OCI-LY3 (cell line): ENCODE data around the gene ZBTB8A.

Experiments
- H2AFZ ChIP-seq: fragments of 200-600, 300-600 bp; shearing (Covaris generic); 2 replicates; pipeline ENCODE4 v1.6.0; 2014; ENCODE audit warnings: antibody characterized with exemption, low read depth, low read length
- H3K27ac ChIP-seq: fragments of 200-600, 300-600 bp; sonication (generic); 2 replicates; pipeline ENCODE4 v1.5.1; 2014; ENCODE audit warnings: mild to moderate bottlenecking, low read length, moderate library complexity, mixed read lengths
- H3K27me3 ChIP-seq: fragments of 200-600, 300-600 bp; sonication (generic); 2 replicates; pipeline ENCODE4 v1.6.1; 2014; ENCODE audit warnings: low read depth, low read length, mixed read lengths
- H3K36me3 ChIP-seq: fragments of 200-600, 300-600 bp; sonication (generic); replicated peaks from 2 replicates; pipeline ENCODE3; 2014; ENCODE audit warnings: low read depth, low read length, mixed read lengths
- H3K4me1 ChIP-seq: fragments of 300-600, 200-600 bp; sonication (generic); 2 replicates; pipeline ENCODE4 v1.6.1; 2014; ENCODE audit warnings: low read length, mixed read lengths
- H3K4me2 ChIP-seq: fragments of 200-600, 300-600 bp; sonication (generic); 2 replicates; pipeline ENCODE4 v1.6.1; 2014; ENCODE audit warnings: low read length, mixed read lengths
- H3K4me3 ChIP-seq: fragments of 300-600, 200-600 bp; sonication (generic); 2 replicates; pipeline ENCODE4 v1.5.1; 2014; ENCODE audit warnings: antibody characterized with exemption, mild to moderate bottlenecking, low read length, moderate library complexity
- H3K79me2 ChIP-seq: fragments of 300-600, 200-600 bp; shearing (Covaris generic); 2 replicates; pipeline ENCODE4 v1.6.1; 2014; ENCODE audit warnings: mild to moderate bottlenecking, low read length, mixed read lengths
- H3K9ac ChIP-seq: fragments of 300-600, 200-600 bp; shearing (Covaris generic); 2 replicates; pipeline ENCODE4 v1.6.0; 2014; ENCODE audit warnings: mild to moderate bottlenecking, low read length, moderate library complexity
- H3K9me3 ChIP-seq: fragments of 200-600, 300-600 bp; shearing (Covaris generic); 2 replicates; pipeline ENCODE4 v1.6.1; 2014; ENCODE audit warnings: low read length, mixed read lengths; ENCODE audit not compliant: insufficient read depth
- H4K20me1 ChIP-seq: fragments of 200-600, 300-600 bp; sonication (generic); 2 replicates; pipeline ENCODE4 v1.6.1; 2016; ENCODE audit warnings: low read length, mixed read lengths; ENCODE audit not compliant: insufficient read depth
- EZH2phosphoT487 ChIP-seq: fragments of 200-600 bp; shearing (Covaris generic); IDR thresholded peaks from 2 replicates; pipeline ENCODE4 v1.6.1; 2018; ENCODE audit warnings: antibody characterized with exemption, mixed run types, low read depth
- TF ChIP-seq, protein P1 (sequence below): fragments of 200-600, 300-600 bp; sonication (generic); IDR thresholded peaks from 2 replicates; pipeline ENCODE4 v1.5.1; 2014; ENCODE audit warnings: antibody characterized with exemption, low read length, low read depth

The ZBTB8A gene

DNA sequence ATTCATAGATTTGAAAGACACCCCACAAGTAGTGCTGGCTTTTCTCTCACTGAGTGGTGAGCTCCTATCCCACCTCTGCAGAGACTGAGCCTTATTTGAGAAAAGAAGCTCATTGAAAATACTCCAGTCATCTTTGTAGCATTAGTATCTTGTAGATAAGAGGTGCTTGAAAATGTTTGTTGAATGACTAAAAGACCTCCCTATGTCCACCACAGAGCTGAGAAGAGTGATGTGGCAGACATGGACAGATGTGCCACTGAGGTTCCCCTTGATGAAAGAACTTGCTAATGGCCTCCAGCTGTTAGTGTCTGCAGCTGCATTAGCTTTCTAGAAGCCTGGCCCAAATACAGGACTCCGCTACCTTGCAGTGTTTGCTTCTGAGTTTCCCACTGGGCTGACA lies 29.3 kb upstream of the ZBTB8A start:
- H4K20me1 ChIP-seq, result no peaks in the 10 kb centered on the region
- H3K36me3 ChIP-seq, result no peaks in the 10 kb centered on the region
- H3K27me3 ChIP-seq, result no peaks in the 10 kb centered on the region
- H3K4me3 ChIP-seq, result no peak overlapping the region
- H3K79me2 ChIP-seq, result no peaks in the 10 kb centered on the region
- no peak overlapping the region for H2AFZ ChIP-seq
- no peak overlapping the region for H3K4me2 ChIP-seq
- H3K27ac ChIP-seq, result no peak overlapping the region
- TF ChIP-seq, protein P1, sequence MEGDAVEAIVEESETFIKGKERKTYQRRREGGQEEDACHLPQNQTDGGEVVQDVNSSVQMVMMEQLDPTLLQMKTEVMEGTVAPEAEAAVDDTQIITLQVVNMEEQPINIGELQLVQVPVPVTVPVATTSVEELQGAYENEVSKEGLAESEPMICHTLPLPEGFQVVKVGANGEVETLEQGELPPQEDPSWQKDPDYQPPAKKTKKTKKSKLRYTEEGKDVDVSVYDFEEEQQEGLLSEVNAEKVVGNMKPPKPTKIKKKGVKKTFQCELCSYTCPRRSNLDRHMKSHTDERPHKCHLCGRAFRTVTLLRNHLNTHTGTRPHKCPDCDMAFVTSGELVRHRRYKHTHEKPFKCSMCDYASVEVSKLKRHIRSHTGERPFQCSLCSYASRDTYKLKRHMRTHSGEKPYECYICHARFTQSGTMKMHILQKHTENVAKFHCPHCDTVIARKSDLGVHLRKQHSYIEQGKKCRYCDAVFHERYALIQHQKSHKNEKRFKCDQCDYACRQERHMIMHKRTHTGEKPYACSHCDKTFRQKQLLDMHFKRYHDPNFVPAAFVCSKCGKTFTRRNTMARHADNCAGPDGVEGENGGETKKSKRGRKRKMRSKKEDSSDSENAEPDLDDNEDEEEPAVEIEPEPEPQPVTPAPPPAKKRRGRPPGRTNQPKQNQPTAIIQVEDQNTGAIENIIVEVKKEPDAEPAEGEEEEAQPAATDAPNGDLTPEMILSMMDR, result no peak
- no peak for TF ChIP-seq EZH2phosphoT487
- H3K9me3 ChIP-seq, result no peaks in the 10 kb centered on the region
- no peaks in the 10 kb centered on the region for H3K4me1 ChIP-seq
- H3K9ac ChIP-seq, result no peak overlapping the region

DNA sequence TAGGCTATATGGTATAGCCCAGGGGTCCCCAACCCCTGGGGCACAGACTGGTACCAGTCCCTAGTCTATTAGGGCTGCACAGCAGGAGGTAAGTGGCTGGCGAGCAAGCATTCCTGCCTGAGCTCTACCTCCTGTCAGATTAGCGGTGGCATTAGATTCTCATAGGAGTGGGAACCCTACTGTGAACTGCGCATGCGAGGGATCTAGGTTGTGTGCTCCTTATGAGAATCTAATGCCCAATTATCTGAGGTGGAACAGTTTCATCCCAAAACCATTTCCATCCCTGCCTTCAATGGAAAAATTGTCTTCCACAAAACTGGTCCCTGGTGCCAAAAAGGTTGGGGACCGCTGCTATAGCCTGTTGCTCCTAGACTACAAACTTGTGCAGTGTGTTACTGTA lies 22.8 kb upstream of the ZBTB8A start:
- Histone ChIP-seq H3K9me3 (no peaks in the 10 kb centered on the region), H3K27me3 (no peaks in the 10 kb centered on the region), H3K36me3 (no peaks in the 10 kb centered on the region), H3K4me3 (no peak overlapping the region), H2AFZ (no peak overlapping the region), H4K20me1 (no peaks in the 10 kb centered on the region), H3K4me1 (peaks cover 15% of the 10 kb centered on the region), H3K27ac (no peak overlapping the region), H3K79me2 (no peaks in the 10 kb centered on the region), H3K4me2 (no peak overlapping the region), H3K9ac (no peak overlapping the region)
- TF ChIP-seq EZH2phosphoT487, result no peak
- TF ChIP-seq, protein P1, result no peak

DNA sequence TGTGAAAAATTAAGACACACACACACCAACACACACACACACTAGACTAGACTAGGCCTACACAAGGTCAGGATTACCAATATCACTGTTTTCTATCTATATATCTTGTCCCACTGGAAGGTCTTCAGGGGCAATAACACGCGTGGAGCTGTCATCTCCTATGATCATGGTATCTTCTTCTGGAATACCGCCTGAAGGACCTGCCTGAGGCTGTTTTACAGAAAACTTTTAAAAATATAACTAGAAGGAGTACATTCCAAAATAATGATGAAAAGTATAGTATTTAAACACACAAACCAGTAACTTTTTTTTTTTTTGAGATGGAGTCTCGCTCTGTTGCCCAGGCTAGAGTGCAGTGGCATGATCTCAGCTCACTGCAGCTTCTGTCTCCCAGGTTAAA lies 20.3 kb upstream of the ZBTB8A start:
- H3K36me3 ChIP-seq, result no peaks in the 10 kb centered on the region
- H2AFZ ChIP-seq, result no peak overlapping the region
- H3K9me3 ChIP-seq, result no peaks in the 10 kb centered on the region
- H3K27ac ChIP-seq, result no peak overlapping the region
- no peaks in the 10 kb centered on the region for H4K20me1 ChIP-seq
- peaks cover 15% of the 10 kb centered on the region for H3K4me1 ChIP-seq
- TF ChIP-seq, protein P1, result no peak
- TF ChIP-seq EZH2phosphoT487, result no peak
- no peak overlapping the region for H3K4me2 ChIP-seq
- no peaks in the 10 kb centered on the region for H3K79me2 ChIP-seq
- H3K4me3 ChIP-seq, result no peak overlapping the region
- no peaks in the 10 kb centered on the region for H3K27me3 ChIP-seq
- H3K9ac ChIP-seq, result no peak overlapping the region

DNA sequence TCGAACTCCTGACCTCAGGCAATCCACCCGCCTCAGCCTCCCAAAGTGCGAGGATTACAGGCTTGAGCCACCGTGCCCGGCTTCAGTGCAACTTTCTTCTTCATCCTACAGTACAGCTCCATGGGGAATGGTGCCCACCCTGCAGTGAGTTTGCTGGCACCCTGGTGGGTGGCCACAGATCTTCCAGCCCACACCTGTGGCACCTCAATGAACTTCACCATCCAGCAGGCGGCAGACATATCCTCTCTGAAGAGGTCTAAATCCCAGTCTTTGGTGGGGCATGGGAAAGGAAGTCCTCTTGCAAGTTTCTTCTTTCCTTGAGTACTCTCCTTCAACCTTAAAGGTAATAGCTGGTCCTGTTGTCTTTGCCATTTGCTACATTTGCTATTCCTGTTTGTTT lies 18.1 kb upstream of the ZBTB8A start:
- Histone ChIP-seq H3K4me3 (peak overlapping the region; percentile 74), H3K9ac (peak overlapping the region; percentile 71), H3K36me3 (no peaks in the 10 kb centered on the region), H3K4me1 (peaks cover 15% of the 10 kb centered on the region), H3K27ac (no peak overlapping the region), H3K9me3 (no peaks in the 10 kb centered on the region), H2AFZ (no peak overlapping the region; the same call in 1 of the 2 replicates), H4K20me1 (no peaks in the 10 kb centered on the region), H3K27me3 (no peaks in the 10 kb centered on the region), H3K79me2 (no peaks in the 10 kb centered on the region), H3K4me2 (peak overlapping the region; percentile 67)
- TF ChIP-seq EZH2phosphoT487, result no peak
- TF ChIP-seq, protein P1, result peak; percentile 21
